Measurements from ENCODE around the gene H2BK1.

Gene H2BK1

GRCh38 chr7:151242159-151243044 lies 32.1 kb upstream of the H2BK1 start:
- DNase-seq (ENCODE audit: insufficient read length, low spot score) (no peak), FAIRE-seq (no peak)
- TF ChIP-seq POLR2A (IDR thresholded peaks at IDR 0.05; ENCODE audit: low read depth, low read length) = no peak

- no peak for DNase-seq (ENCODE audit: insufficient read length, low spot score)
- no peak for FAIRE-seq
- TF ChIP-seq POLR2A (IDR thresholded peaks at IDR 0.05; ENCODE audit: low read depth, low read length) = no peak
Observed at GRCh38 chr7:151241755-151242096, 31.4 kb upstream of the H2BK1 start.

GRCh38 chr7:151240942-151241754 lies 30.9 kb upstream of the H2BK1 start:
- DNase-seq (ENCODE audit: insufficient read length, low spot score) = no peak
- TF ChIP-seq POLR2A (IDR thresholded peaks at IDR 0.05; ENCODE audit: low read depth, low read length) = no peak
- no peak for FAIRE-seq

GRCh38 chr7:151240536-151240935 lies 30.2 kb upstream of the H2BK1 start:
- no peak for TF ChIP-seq POLR2A (IDR thresholded peaks at IDR 0.05; ENCODE audit: low read depth, low read length)
- DNase-seq (ENCODE audit: insufficient read length, low spot score) (no peak), FAIRE-seq (no peak)

GRCh38 chr7:151239837-151240459 lies 29.7 kb upstream of the H2BK1 start:
- no peak for TF ChIP-seq POLR2A (IDR thresholded peaks at IDR 0.05; ENCODE audit: low read depth, low read length)
- no peak for DNase-seq (ENCODE audit: insufficient read length, low spot score)
- no peak for FAIRE-seq

- TF ChIP-seq POLR2A (IDR thresholded peaks at IDR 0.05; ENCODE audit: low read depth, low read length) = no peak
- DNase-seq (ENCODE audit: insufficient read length, low spot score) (no peak), FAIRE-seq (no peak)
Observed at GRCh38 chr7:151238924-151239836, 28.9 kb upstream of the H2BK1 start.

- TF ChIP-seq POLR2A (IDR thresholded peaks at IDR 0.05; ENCODE audit: low read depth, low read length) = no peak
- no peak for FAIRE-seq
- DNase-seq (ENCODE audit: insufficient read length, low spot score) = no peak
Observed at GRCh38 chr7:151238190-151238810, 28.0 kb upstream of the H2BK1 start.

GRCh38 chr7:151237244-151238189 lies 27.2 kb upstream of the H2BK1 start:
- TF ChIP-seq POLR2A (IDR thresholded peaks at IDR 0.05; ENCODE audit: low read depth, low read length) = no peak
- FAIRE-seq = no peak

GRCh38 chr7:151236406-151236805 lies 26.1 kb upstream of the H2BK1 start:
- FAIRE-seq = no peak
- TF ChIP-seq POLR2A (IDR thresholded peaks at IDR 0.05; ENCODE audit: low read depth, low read length) = no peak
- DNase-seq (ENCODE audit: insufficient read length, low spot score) = no peak

More at GRCh38 chr7:151237244-151238189, 27.2 kb upstream of the H2BK1 start:
- no peak for DNase-seq (ENCODE audit: insufficient read length, low spot score)

- no peak for DNase-seq (ENCODE audit: insufficient read length, low spot score)
- TF ChIP-seq POLR2A (IDR thresholded peaks at IDR 0.05; ENCODE audit: low read depth, low read length) = no peak
- FAIRE-seq = no peak
Observed at GRCh38 chr7:151235091-151235787, 25.0 kb upstream of the H2BK1 start.

GRCh38 chr7:151233804-151234203 lies 23.5 kb upstream of the H2BK1 start:
- FAIRE-seq (no peak), DNase-seq (ENCODE audit: insufficient read length, low spot score) (no peak)
- no peak for TF ChIP-seq POLR2A (IDR thresholded peaks at IDR 0.05; ENCODE audit: low read depth, low read length)

Data from H54 (cell line).